Left forelimb (tissue), 1 donor: ENCODE data around the gene SULT1C2.
"Not testable (repeated sequence)": the region's sequence is repeated elsewhere in the genome, so short reads cannot be mapped to it uniquely, and the experiment has no call there.

Source experiments
- DNase-seq: peaks from one replicate; pipeline ENCODE4 v3.0.0-alpha.2; 2018; ENCODE audit warnings: low spot score

Gene SULT1C2

DNA sequence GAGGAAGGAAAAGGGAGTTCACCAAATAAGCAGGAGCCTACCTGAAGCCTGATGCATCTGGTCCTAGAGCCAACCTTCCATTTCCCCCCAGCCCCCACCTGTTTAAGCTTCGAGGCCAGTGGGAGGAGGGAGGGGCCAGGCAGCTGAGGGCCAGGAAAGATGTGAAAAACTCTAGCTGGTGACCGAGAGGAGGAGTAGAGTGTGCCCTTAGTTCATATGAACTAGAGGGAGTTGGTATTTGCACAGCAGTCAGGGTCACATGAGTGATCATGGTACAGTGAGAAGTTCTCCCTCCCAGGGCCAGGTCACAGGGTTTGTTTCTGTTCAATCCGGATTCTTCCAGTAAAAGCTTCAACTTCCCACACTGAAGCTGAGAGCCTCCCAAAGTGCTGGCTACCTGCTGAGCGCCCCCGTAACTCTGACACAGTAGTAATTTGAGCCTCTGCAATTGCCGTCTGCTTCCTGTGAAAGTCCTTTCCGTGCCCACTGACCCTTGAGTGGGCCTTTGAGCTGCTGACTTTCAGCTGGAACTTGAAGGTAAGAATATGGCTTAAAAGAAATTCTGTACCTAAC, at the start of gene SULT1C2:
Gene SULT1C2 (plus strand): TSS at position 362 of the 573 bp plus-strand sequence. CDS start 4,773 bp downstream, outside the sequence.
- no peak for DNase-seq

DNA sequence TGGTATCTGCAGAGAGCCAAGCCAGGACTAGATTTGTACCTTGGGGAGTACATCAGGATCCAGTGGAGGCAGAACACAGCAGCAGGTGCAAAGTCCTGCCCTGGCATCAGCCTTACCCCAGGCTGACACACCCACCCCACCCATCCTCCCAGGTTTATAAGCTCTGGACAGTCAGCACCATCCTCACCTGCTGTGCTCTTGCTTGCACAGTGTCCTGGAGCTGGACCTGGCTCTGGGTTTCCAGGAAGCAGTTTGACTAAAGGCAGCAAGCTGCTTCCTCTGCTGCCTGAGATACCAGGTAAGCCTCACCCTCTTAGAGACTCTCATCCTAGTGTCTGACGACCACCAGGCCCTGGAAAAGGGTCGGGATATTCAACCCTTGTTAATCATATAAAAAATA, 48.9 kb upstream of the SULT1C2 start, which contains the start of gene SULT1C3:
Gene SULT1C3 (plus strand): TSS at position 183 of the 400 bp plus-strand sequence. CDS start 7,227 bp downstream, outside the sequence.
- no peak for DNase-seq

DNA sequence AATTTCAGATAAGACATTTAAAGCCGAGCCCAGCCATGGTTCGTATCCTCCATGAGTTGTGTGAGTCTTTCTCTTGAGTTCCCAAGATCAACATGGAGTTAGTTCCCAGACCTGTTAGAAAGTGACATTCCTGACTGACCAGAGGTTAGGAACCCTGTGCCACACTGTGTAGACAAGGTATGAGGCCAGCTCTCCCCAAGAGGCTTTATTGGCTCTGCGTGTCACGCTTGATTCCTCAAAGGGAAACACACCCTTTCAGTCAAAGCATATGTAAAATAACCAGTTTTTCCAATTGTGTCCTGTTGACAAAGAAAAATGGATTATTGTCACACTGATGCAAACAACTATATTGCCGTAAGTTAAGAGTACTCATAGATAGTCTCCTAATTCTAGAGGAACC, 47.7 kb upstream of the SULT1C2 start:
- DNase-seq, result no peak

DNA sequence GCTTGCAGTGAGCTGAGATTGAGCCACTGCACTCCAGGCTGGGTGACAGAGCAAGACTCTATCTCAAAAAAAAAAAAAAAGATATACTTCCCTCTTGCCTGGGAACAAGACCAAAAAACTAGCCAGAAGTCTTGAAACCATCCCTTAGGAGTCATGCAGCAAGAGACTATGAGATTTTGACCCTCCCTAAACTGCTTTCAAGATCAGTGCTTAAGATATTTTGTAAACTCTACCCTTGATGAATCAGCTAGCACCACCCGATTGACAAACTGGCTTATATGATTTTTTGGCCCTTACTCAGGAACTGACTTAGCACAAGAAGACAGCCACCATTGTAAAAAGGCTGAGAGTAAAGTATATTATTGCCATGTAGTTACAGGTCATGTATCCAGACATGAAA, 45.1 kb upstream of the SULT1C2 start:
- no peak for DNase-seq

DNA sequence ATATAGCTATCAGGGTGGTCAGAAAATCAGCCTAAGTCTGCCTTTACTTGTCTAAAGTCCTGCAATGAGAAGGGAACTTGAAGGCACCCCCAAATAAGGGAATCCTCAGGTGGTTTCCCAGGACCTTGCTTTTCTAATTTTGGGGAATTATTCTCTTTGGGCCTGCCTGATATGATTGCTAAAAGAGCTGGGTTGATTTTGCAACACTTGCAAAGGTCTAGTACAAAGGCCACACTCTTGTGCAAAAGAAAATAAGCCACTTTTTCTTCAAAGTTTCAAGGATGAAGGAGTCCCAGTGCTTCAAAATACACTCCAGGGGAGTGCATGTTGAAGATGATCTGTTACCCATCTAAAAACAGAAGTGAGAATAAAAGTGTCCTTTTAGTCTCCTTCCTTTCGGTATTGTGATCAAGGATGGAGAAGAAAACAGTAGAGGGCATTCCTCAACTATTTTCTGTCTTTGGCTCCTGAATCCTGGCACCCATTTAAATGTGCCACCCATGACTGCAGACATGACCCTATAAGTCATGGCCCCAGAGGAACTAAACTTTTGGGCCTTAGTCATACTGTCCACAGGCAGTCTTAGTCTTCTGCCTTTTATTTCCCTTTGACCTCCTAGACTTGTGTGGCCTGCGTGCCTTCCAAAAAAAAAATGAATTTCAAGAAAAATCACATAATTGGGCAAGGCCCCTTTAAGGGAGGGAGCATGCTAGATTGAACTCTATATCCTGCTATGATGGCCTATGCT, 43.9 kb upstream of the SULT1C2 start:
- no peak for DNase-seq

DNA sequence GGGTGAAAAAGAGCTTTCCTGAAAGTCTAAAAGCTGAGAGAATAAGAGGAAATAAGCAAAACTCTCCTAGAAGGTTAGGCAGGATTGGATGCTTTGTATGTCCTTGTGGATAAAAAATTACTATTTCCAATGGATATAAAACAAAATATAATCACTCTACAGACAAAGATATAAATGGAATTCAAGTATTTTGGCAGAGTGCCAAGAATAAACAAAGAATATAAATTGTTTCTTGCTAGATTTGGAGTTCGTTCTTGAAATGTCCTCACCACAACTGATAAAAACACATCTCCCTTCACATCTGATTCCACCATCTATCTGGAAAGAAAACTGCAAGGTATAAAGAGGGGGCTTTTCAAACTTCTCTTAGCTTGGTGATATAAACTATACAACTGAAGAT, 35.6 kb upstream of the SULT1C2 start:
- no peak for DNase-seq

DNA sequence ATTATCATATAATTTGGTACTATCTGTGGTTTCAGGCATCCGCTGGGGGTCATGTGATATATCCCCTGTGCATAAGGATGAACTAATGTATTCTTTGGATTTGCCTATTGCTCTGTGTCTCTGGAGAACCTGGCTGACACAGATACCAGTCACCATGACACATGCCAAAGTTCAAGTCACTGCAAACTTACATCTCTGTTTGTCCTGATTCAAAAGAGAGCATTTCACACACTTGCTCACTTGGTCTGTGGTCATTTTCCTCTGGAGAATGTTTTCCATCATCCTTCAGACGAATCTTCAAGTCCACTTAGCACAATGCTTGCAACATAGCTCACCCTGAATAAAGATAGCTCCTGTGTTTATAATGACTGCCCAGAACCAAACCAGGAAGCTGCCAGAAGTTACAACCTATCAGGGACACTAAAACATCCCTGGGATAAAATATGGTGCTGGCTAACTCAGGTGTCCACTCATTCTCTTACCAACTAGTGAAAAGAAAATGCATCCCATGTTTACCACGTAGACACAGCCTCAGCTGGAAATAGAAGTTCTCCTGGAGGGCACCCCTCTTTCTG, 30.9 kb upstream of the SULT1C2 start:
- DNase-seq, result no peak

DNA sequence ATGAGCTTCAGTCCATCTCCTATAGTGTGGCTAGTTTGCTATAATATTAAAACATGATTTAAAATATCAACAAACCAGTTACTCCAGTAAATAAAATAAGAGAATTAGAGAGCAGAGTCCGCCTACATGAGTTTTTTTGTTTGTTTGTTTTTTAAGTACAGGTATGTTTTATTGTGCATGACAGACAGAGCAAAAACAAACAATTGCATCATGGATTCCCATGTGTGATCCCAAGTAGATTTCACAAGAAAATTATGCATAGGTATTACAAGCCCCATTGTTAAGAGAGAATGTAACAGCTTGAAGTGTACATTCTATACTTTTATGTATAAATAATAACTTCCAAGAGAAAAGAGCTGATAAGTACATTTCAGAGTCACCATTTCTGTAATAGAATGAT, 27.9 kb upstream of the SULT1C2 start:
- DNase-seq, result no peak

DNA sequence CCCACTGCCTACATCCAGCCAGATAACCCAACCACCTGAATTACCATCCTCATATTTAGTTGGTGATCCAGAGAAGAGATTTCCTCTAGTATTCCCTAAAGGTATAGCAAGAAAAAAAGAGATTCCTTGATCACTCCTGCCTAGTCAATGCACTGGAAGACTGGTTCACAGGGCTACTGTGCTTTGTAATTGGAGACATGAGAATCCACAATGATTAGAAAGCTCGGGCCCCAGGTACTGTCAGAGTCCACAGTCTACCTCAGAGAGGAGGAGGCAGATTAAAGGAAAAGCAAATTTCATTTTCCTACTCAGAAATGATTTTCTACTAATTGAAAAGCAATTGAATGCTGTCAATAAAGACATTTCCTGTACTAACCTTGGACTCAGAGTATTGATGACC, 26.7 kb upstream of the SULT1C2 start:
- DNase-seq, result no peak

DNA sequence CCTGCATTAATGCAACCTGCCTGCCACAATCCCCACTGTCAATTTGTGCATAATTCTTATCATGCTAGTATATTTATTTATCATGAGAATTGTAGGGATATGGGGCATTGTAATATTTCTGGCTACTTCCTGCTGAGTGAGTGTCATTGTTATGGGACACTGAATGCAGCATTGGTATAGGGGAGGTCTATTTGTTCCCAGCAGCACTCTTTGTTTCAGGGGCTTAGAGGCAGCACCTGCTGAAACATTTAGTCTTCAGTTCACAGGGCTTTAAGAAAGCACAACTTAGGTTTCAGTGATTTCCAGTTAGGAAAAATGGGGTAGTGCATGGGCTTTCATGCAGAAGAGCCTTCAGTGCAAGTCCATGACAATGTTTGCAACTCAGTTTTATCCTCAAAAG, 25.3 kb upstream of the SULT1C2 start:
- DNase-seq, result no peak

DNA sequence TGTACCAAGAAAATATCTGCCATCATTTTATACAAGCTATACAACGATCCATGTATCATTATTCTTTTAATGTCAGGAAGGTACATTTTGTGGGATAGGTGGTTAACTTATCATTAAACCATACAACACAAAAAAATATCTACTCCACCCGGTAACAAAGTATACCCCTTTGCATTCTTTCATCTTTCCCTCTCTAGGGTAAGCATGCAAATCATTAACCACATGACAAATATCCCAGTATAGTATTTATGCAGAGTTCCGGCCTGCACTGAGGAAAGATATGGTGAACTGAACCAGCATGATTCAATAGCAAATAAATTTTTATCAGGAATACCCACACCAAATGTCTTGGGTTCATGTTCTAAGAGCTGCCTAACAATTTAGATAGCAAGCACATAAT, 22.5 kb upstream of the SULT1C2 start:
- DNase-seq, result no peak

DNA sequence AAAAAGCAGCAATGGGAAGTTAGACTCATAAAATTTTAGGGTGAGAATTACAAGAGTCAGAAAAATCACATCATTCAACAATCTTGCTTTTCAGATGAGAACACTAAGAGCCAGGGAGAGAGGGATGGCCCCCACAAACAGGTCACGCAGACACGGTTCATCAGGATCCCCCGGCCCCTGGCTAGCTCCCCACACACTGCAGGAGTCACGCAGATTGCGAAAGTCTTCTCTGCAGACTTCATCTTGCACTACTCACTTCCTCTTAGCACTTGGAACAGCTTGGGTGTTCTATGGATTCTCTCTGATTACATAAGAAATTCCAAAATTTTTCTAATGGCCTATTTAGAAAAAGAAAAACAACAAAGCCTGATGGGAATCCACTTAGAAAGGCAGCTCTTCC, 21.6 kb upstream of the SULT1C2 start:
- DNase-seq, result no peak

DNA sequence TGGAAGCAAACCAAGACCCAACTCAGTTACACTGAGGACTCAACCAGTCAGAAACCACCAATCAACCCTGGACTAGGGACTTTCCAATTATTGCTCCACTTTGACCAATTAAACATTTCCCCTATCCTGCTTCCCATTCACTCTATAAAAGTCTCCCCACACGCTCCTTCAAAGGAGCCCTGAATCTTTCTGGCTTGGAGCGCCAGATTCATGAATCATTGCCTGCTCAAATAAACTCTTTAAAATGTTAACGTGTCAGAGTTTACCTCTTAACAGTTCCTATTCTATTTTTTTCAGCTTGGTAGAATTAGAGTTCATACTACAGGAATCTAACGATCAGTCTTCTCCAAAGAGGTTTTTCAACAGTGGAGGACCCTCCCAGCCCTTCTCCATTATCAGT, 20.7 kb upstream of the SULT1C2 start:
- no peak for DNase-seq

DNA sequence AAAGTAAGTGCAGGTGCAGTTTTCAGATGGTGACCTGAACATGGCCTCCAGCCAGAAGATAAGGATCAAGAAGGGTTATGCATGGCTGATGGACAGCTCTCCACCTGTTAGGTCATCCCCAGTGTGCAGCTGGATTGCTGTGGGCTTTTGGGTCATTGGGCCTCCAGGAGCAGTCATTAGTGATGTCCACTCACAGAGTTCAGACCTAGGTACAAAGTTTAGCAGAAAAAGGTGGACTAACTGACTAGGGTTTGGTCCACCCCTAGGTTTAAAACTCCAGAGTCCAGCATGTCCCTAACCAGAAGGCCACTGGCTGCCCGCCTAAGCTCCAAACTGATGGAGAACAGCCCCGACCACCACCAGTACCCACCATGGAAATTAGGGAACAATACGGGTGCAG, 18.3 kb upstream of the SULT1C2 start:
- DNase-seq, result no peak

DNA sequence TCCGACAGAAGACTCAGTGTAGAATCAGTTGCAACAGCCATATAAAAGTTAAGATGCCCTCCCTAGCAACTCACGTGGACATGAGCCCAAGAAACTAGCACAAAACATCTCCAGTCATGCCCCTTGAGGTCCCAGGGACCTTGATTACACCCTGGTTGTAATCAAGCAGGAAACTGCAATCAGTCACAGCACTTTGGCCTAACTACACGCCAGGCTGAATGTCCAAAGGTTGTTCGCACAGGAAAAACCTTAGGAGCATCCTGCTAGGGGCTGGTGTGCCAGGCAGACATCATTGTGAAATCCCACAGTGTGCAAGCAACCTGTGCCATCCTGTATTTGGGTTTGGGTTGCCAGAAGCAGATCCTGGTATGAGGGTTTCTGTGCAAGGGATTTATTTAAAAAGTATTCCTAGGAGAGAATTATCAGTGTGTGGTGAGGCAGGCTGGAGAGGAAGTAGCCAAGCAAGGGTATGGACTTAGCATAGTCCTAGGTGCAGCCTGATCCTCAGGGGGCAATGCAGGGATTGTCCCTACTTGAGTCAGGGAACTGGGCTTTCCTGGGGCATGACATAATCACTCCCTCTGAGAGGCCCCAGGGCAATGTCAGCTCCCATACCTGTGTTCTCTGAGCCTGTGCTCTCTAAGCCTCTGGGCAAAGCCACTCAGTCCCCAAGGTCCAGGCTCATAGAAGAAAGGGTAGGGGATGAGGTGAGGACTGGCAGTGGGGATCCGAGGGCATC, 17.8 kb upstream of the SULT1C2 start:
- DNase-seq, result no peak

DNA sequence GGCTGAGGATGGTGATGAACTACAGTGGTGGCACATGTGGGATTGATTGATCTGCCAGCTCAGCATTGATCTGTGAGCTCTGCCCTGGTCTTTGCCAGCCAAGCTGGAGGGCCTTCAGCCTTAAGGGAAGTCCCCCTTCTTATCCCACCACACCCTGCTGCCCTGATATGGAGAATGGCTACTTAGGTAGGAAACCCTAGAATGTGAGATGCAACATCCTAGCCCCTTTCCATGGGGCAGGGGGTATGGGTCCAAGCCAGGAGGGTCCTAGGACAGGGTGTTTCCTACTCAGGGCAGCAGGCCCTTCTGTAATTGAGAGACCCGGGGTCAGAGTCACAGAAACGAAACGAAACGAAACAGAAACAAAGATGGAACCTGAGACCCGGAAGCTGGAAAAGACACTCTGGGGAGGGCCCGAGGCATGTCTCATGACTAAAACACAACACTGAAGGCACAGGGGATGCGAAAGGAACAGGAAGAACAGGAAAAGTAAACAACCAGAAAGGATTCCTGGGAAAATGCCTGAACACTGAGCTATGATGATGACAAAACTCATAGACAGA, 16.9 kb upstream of the SULT1C2 start:
- DNase-seq, result no peak

DNA sequence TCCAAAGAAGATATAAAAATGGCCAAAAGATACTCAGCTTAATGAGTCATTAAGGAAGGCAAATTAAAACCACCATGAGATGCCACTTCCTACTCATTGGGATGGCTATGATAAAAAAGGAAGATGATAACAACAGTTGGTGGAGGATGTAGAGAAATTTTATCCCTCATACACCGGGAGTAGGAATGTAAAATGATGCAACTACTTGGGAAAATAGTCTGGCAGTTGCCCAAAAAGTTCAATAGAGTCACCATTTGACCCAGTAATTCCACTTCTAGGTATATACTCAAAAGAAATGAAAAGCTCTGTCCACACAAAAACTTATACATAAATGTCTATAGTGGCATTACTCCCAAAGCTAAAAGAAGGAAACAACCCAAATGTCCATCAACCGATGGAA, 10.1 kb upstream of the SULT1C2 start:
- DNase-seq, result no peak

DNA sequence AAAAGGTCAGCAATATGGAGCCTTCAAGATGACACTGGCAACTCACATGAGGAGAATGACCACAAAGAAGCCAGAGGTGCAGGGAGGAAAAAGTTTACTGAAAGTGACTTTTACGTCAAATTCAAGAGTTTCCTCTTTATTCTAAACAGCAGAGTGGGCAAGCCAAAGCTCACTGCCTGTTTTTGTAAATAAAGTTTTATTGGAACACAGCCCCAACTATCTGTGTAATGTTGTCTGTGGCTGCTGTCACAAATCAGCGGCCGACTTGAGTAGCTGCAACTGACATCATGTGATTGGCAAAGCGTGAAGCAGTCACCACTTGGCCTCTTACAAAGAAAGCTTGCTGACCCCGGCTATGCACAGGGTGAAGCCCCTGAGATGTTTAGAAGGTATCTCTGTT, 9.2 kb upstream of the SULT1C2 start:
- DNase-seq, result no peak

DNA sequence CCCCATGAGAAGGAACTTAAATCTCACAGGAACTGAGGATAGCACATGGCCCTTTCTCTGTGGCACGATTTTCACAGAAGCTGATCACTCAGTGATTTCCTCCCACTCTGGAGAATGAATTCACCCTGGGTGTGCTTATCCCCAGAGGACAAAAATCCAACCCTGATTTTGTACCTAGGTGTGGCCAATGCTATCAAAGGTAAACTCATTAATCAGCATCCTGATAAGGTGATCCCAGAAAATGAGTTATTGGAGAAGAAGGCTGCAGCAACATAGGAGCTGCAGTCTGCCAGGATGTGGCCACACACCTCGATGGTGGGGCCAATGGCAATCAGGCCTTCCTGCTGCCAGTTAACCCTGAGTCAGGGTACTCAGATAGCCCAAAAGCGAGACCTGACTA, 8.2 kb upstream of the SULT1C2 start:
- DNase-seq, result no peak

DNA sequence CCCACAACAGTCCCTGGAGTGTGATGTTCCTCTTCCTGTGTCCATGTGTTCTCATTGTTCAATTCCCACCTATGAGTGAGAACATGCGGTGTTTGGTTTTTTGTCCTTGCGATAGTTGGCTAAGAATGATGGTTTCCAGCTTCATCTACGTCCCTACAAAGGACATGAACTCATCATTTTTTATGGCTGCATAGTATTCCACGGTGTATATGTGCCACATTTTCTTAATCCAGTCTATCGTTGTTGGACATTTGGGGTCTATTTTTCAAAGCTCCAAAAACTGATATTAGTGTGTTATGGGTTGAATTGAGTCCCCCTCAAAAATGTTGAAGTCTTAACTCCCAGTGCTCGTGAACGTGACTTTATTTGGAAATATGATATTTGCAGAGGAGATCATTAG, 4.1 kb upstream of the SULT1C2 start:
- DNase-seq, result not testable (repeated sequence)

DNA sequence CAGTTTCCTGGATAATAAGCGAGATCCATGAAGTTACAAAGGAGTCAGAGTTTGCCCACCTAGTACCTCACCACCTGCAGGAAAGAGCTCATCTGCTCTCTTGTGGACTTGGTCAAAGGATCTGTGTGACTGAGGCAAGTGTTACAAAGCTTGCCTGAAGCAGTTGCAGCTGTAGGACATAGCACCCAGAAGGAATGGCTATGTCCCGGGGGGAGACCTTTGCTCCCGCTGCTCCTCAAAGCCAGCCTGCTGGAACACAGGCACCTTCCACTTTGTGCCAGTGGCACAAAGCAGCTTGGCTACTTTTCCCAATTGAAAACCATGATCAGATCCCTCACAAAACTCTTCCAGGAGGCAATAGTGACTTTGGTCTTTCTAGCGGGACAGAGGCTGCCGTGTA, 3.1 kb upstream of the SULT1C2 start:
- DNase-seq, result no peak

DNA sequence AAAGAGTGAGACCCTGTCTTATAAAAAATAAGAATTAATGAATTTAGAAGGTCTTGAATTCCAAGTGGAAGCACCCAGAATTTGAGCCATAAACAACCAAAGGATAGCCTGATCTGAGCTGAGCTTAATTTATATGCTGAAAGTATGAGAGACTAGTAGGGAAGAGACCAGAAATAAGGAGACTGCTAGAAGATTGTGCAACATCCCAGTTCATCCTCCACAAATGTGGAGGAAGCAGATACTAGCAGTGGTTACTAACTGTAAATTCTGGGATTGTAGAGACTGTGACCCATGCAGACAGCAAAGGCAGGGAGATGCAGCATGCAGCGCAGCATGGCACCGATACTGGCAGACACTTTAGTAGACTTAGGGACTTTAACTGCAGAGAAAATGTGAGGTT, 1.5 kb upstream of the SULT1C2 start:
- DNase-seq, result no peak

DNA sequence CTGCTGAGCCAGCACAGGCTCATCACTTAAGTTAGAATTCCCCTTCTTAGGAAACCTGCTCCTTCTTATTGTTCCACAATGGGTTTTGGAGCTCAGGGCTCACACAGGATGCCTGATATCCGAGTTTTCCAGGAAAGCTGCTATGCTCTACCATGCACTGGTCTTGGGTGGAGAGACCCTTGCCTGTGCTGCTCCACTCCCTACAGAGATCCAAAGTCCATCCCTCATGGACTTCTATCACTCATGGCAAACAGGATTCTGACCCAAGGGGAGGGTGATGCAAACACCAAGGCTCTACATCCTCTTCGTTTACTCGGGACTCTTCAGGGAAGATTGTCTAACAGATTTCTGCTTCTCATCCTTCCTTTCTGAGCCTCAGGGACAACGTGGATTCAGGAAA, 5.2 kb downstream of the SULT1C2 start:
- no peak for DNase-seq
